HG03066 (cell line): ENCODE measurements around the gene ATG10.
A peak's percentile ranks its signal among the peaks of the same experiment; 100 is the strongest.

ENCODE experiments used
- ATAC-seq: cut with Tn5 transposase; IDR thresholded peaks from one replicate; pipeline ENCODE4 v1.9.1; 2021; ENCODE audit warnings: low read depth; ENCODE audit not compliant: unreplicated experiment

The ATG10 gene

DNA sequence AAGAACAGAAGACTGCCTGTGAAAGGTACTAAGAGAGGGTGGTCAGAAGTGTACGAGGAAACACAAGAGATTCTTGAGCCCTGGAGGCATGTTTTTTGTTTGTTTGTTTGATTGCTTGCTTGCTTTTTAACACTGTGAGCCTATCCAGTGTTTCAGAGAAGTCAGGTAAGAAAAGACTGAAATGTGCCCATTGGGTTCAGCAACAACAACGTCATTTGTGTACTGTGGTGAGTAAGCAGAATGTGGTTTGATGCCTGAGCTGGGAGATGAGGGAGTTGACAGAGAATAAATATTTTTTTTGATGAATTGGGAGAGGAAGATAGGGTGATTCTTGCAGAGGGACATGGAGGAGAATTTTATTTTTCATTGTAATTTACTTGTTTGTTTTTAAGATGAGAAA, 233.2 kb downstream of the ATG10 start:
- no peak for ATAC-seq

GRCh38 chr5:82208371-82208770, 236.5 kb downstream of the ATG10 start:
- no peak for ATAC-seq

GRCh38 chr5:82211855-82212572, 240.2 kb downstream of the ATG10 start:
- ATAC-seq, result no peak

DNA sequence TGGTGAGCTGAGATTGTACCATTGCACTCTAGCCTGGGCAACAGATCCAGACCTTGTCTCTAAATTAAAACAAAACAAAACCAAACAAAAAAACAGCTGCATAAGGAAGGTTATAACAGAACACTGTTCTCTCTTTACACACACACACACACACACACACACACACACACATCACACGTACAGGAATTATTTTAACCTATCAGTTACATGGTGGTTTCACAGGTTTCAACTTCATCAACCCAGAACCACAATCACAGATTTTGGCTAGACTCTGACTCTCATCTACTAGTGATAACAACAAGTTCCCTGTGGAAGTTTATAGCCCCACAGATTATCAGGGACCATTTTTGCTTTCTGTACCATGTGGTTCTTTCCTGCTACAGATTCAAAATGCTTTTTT, 246.1 kb downstream of the ATG10 start:
- ATAC-seq, result no peak

DNA sequence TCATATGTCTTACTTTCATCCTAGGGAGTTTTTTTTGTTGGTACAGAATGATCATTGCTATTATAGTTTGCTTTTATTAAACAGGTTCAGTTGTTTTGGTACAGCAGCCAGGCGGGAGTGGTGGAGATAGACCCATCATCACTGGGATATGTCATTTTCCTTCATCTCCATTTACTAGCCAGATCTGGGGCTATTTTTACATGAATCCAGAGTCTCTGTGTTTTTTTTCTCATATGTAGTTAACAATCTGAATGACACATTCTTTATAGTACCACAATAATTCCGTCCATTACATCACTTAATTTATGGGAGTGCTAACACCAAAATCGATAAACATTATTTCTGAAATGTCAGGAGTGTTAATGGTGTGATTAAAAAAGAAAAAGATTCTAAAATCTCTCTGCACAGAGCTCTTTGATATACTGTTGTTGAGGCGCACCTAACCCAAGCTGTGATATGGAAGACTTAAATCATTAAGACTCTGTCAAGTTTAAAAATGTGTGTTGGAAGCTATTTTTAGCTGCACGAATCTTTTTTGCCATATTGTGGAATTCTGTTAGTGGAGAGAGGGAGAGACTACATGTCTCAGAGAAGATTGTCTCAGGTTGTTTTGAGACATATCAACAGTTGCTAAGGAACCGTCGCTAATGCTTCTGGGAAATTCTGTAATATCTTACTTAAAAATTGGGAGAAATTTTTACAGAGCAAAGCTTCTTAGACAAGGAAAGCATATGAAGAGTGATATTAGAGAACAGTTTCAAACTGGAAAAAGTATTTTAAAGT, 246.7 kb downstream of the ATG10 start:
- no peak for ATAC-seq

DNA sequence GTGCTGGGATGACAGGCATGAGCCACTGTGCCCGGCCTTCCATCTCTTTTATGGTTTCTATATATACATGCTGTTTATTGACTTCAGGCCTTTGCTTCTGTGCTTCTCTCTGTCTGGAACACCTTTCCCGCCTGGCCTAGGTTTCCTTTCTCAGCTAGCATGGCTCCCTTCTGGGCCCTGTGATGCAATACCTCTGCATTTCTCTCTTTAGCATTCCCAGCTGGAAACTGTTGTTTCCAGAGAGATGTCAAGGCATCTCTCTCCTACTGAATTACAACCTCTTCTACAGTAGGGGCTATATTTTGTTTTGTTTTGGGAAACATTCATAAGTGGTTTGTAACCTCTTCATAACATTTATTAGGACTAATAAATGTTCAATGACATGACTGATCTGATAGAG, 249.2 kb downstream of the ATG10 start:
- ATAC-seq, result no peak

- no peak for ATAC-seq
These were observed 251.1 kb downstream of the ATG10 start for GRCh38 chr5:82222597-82223574.

DNA sequence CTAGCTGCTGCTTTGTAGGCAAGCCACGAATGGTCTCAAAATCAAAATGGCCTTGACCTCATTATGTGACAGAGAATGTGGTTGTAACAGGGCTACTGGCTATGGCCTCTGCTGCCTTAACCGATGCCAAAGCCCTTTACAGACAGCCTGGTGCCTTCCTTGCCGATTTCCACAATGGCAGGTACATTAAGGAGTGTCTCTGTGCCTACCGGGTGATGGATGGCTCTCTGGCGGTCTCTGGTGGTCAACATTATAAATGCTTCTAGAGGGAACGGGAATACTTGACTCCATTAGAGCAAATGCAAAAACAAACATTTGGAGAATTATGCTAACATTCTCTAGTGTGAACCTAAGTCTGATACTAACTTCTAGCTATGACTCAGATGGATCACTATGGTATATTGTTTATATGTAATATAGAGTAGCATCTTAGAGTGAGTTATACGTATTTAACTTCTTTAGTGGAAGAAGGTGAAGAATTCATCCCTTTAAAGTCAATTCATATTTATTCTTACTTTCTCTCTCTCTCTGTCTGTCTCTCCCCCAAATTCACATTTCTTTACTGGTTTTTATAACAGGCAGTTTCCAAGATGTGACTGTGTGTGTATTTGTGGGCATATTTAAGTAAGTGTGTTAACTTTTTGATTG, 253.8 kb downstream of the ATG10 start:
- peak; percentile 91 for ATAC-seq

DNA sequence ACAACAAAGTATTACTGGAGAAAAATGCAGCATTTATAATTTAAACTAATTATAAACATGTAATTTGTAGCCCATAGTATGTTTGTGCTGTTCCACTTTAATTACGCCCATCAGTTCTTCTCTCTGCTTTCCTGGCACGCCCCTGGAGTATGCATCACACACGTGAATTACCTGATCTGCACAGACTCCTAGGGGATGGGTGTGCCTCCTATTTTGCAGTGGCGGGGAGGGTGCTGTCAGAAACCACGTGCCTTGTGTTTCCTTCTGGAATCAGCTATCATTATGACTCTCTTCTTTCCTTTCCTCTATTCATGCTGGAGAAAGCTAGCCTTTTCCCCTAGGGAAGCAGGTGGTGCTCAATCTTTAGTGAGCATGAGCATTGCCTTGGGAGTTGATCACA, 263.1 kb downstream of the ATG10 start:
- ATAC-seq, result no peak

DNA sequence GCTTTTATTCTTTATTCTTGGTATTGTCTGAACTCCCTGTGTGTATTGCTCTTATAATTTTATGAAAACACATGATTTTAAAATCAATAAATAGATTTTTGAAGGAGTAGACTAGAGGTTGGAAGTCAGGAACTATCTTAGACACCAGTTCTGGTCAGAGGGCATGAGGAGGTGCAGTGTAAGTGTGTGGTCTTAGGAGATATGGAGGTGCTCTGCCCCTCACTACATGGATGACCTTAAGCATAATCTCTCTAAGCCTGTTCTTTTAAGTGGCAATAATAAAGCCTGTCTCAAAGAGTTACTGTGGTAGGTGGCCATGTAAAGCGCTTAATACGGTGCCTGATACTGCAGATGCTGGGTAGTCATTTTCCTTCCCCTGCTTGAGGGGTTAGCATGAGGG, 272.3 kb downstream of the ATG10 start:
- ATAC-seq, result no peak

DNA sequence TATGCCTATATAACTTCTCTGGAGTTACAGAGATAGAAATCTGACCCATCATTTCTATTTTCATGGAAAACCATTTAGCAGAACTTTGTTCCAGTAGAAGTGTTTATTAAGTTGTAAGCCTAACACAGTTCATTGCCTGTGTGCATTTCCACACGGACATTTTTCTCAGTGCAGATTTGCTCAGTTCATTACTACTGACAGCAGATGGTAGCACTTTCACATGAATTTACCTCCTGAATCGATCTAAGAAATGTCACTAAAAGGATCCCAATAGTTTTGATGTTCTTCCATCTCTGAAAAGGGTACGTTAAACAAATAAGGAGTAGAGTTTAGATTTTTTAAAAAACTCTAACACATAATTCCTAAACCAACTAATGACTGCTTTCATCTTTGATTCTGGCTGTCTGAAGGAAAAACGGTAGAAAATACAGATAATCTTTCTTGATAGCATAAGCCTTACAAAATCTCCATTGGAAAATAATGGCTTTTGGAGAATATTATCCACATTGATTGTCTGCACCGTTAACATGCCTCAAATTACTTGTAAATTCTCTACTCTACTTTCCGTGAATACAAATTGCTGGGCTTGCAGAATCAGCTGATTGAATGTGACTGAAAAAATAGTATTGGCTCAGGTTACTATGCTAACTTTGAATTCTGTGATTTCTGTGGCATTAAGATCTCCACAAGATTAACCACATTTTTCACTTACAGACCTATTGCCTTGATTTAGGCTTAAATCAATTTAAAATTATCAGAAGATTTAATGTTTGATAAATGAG, 273.2 kb downstream of the ATG10 start:
- ATAC-seq, result no peak

DNA sequence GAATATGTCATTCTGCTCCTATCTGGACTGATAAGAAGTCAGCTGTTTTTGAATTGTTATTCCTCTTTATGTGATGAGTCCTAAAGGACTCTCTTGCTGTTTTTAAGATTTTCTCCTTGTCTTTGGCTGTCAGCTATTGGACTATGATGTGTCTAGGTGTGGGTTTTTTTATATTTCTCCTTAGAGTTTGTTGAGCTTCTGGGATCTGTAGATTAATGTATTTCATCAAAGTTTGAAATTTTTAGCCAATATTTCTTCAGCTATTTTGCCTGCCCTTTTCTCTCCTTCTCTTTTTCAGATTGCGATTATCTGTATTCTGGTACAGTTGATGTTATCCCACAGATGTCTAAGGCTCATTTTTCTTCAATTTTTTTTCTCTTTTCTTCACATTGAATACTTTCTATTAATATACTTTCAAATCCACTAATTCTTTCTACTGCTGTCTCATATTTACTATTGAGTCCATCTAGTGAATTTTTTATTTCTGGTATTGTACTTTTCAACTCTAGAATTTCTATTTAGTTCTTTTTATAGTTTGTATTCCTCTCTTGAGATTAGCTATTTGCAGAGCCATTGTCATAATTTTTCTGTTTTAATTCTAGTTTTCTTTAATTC, 275.2 kb downstream of the ATG10 start:
- ATAC-seq, result no peak

- no peak for ATAC-seq
These were observed 280.9 kb downstream of the ATG10 start for GRCh38 chr5:82252744-82253143.

GRCh38 chr5:82255844-82256243, 284.0 kb downstream of the ATG10 start:
- ATAC-seq, result no peak

GRCh38 chr5:82257247-82257646, 285.4 kb downstream of the ATG10 start:
- ATAC-seq, result no peak

DNA sequence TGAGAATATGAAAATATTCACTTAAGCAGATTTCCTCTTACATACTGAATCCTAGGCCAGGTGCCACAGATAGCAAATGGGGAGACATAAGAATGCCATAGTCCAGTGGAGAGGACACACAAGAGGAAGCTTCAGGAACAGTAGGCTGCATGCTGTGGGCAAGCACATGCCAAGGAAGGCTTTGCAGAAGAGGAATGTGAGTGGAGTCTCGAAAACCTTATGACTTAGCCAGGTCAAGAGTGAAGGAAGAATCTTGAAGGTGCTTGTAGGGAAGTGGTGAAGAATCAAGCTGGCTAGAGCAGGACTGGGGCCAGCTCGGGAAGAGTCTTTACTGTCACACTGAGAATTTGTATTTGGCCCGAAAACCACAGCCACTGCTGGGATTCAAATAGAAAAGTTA, 285.9 kb downstream of the ATG10 start:
- no peak for ATAC-seq

DNA sequence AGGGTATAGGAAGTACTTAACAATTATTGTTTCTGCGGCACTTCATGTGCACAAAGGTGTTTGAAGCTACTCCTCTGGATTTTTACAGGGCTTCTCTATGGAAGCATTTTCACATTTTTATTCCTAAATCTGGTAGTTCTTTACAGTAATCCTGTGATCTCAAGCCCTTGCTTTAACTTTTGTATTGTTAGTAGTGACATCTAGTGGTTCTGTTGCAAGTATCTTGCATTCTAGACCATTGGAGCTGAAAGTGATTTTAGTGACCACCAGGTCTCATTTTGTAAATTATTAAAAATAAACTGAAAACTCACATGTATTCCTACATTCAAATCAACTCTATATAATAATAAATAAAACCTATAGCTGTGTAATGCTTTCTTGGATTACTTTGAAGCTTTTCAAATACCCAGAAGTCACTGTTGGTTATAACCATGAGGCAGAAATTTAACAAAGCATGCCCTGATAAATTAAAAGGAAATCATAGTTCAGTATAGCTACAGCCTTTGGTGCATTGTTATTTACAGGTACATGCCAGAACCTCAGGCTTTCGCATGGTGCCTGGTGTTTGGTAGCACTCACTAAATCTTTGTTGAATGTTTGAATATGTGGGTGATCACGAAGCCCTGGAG, 287.5 kb downstream of the ATG10 start:
- no peak for ATAC-seq

DNA sequence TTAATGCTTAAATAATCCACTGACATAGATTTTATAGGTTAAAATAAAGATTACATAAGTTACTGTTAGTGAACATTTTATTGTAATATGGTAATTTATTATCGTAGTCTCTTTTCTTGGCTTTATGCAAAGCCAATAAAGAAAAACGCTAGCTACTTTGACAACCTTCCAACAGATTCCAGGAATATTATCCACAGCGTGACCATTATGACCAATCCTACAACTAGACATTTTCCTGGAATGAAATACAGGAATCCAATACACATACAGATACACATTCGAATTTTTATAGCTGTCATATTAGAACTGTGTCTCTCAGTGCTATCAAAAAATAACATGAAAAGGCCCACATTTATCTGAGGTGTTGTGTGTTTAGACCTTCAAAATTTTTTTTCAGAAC, 293.2 kb downstream of the ATG10 start:
- no peak for ATAC-seq
